ENCODE results near the gene AJAP1. TPM values are rescaled to one million over a fixed set of nuclear protein-coding genes. Genes with fewer than 3 reads are reported as not detected.

The AJAP1 gene
- total RNA-seq, 1 experiment from 2014 or later, result not detected

DNA sequence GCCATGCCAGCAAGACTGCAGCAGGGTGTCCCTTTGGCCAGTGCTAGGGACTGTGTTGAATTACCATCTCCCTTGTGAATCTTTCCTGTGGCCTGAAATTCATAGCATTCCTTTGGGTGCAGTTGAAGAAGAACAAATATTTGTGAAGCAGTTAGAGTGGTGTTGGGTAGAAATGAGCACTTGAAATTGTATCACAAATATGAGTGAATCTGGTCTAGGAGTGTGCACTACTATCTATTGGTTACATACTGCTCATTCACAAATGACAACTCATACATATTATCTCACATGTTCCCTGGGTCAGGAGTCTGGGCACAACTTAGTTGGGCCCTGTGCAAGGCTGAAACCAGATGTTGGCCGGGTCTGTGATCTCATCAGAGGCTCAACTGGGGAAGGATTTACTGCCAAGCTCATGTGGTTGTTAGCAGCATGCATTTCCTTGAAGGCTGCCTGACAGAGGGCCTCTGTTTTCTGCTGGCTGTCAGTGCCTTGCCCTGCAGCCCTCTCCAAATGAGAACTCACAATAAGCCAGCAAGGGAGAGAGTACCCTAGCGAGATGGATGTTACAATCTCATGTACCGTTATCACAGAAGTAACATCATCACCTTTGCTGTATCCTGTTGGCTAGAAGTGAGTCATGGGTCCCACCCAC is 23.8 kb downstream of the AJAP1 start (continued):
- TF ChIP-seq CEBPB (IDR thresholded peaks at IDR 0.05; ENCODE audit: low read depth) (no peak), CBX3 (IDR thresholded peaks at IDR 0.05; ENCODE audit: low read depth) (no peak), EZH2phosphoT487 (IDR thresholded peaks at IDR 0.05; ENCODE audit: borderline replicate concordance) (no peak)
- TF ChIP-seq, protein P1, sequence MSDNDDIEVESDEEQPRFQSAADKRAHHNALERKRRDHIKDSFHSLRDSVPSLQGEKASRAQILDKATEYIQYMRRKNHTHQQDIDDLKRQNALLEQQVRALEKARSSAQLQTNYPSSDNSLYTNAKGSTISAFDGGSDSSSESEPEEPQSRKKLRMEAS (IDR thresholded peaks at IDR 0.05), result no peak

DNA sequence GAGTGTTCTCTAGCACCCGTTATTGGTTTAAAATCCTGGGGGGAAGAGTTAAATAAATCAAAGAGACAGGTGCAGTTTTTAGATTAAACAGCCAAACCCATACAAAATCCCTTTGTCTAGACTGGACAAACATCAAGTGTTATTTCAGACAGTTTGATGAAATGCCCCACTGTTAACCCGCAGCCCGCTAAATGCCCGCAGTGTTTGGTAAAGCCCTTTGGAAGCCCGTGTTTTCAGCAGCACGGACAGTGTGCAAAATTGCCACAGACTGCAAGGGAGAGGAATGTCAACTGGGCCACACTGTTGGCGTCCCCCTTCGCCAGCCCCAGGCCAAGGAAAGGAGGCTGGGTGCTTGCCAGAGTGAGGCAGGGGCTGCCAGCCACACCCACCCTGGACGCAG is 26.6 kb downstream of the AJAP1 start:
- Histone ChIP-seq H3K27ac (ENCODE audit: low read depth, low read length) (no peak overlapping the region), H2AFZ (ENCODE audit: low read depth, low read length, poor library complexity, severe bottlenecking) (no peak overlapping the region), H3K36me3 (ENCODE audit: control insufficient read depth in 1 of 2, insufficient read depth in 2 of 2, low read length in 2 of 2) (no peaks in the 10 kb centered on the region), H4K20me1 (ENCODE audit: insufficient read depth) (no peaks in the 10 kb centered on the region), H3K4me1 (ENCODE audit: control insufficient read depth in 1 of 2, insufficient read depth in 2 of 2, low read length in 2 of 2) (no peaks in the 10 kb centered on the region; a peak in 1 of 4 replicates), H3K79me2 (ENCODE audit: insufficient read depth, low read length) (no peaks in the 10 kb centered on the region), H3K9ac (ENCODE audit: low read length) (no peak overlapping the region), H3K27me3 (ENCODE audit: insufficient read depth, low read length) (no peaks in the 10 kb centered on the region), H3K4me3 (replicated peaks in 1 of 2; ENCODE audit: low read depth in 1 of 2, low read length in 2 of 2) (no peak overlapping the region), H3K4me2 (ENCODE audit: low read length) (no peak overlapping the region), H3K9me3 (ENCODE audit: control insufficient read depth in 1 of 2, insufficient read depth in 1 of 2, low read depth in 1 of 2, low read length in 2 of 2) (peaks cover 3 to 4% of the 10 kb centered on the region in 2 experiments; a peak in 1 of 4 replicates), H3K9me2 (ENCODE audit: insufficient read depth) (no peaks in the 10 kb centered on the region)
- ChIA-PET POLR2A (no interaction called here), CTCF (no interaction called here), RAD21 (ENCODE audit: low non-redundant PET in 1 of 2, low total read pairs in 2 of 2, uncharacterized antibody in 2 of 2, unreplicated experiment in 2 of 2) (no interaction called here)
- no TSS peak for BruUV-seq (replicated peaks)
- TF ChIP-seq CBX3 (IDR thresholded peaks at IDR 0.05; ENCODE audit: low read depth), result no peak
- TF ChIP-seq, protein P1 (IDR thresholded peaks at IDR 0.05), result no peak
- DNase-seq (ENCODE audit: low read depth, low spot score) (no peak), ATAC-seq (no peak)
- intact Hi-C loops (cut with micrococcal nuclease), result no loop called here

DNA sequence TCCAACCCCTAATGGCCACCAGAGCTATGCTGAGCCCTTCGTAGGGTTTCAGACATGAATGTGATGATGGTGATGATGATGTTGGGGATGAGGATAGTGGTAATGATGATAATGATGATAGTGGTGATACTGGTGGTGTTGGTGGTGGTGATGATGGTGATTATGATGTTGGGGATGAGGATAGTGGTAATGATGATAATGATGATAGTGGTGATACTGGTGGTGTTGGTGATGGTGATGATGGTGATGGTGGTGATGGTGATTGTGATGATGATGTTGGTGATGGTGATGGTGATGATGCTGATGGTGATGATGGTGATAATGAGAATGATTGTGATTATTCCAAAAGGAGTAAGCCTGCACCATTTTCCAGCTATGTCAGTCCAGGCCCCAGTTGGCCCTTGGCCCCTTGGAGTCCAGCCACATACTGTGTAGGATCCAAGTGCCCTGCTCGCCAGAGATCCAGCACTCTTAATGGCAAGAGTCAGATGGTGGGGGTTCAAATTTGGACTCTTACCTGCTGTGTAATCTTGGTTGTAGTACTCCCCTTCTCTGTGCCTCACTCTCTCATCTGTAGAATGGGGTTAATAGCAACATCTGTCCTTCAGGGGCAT is 28.3 kb downstream of the AJAP1 start:
- intact Hi-C loops (cut with micrococcal nuclease), result no loop called here

More for the DNA sequence above, 28.3 kb downstream of the AJAP1 start:
- Histone ChIP-seq H3K36me3 (ENCODE audit: control insufficient read depth in 1 of 2, insufficient read depth in 2 of 2, low read length in 2 of 2) (no peaks in the 10 kb centered on the region), H4K20me1 (ENCODE audit: insufficient read depth) (no peaks in the 10 kb centered on the region), H2AFZ (ENCODE audit: low read depth, low read length, poor library complexity, severe bottlenecking) (no peak overlapping the region), H3K4me1 (ENCODE audit: control insufficient read depth in 1 of 2, insufficient read depth in 2 of 2, low read length in 2 of 2) (no peaks in the 10 kb centered on the region; a peak in 1 of 4 replicates), H3K79me2 (ENCODE audit: insufficient read depth, low read length) (no peaks in the 10 kb centered on the region), H3K9me2 (ENCODE audit: insufficient read depth) (no peaks in the 10 kb centered on the region), H3K9ac (ENCODE audit: low read length) (no peak overlapping the region), H3K4me2 (ENCODE audit: low read length) (no peak overlapping the region), H3K4me3 (replicated peaks in 1 of 2; ENCODE audit: low read depth in 1 of 2, low read length in 2 of 2) (no peak overlapping the region), H3K9me3 (ENCODE audit: control insufficient read depth in 1 of 2, insufficient read depth in 1 of 2, low read depth in 1 of 2, low read length in 2 of 2) (peaks cover 3 to 4% of the 10 kb centered on the region in 2 experiments; a peak in 1 of 4 replicates), H3K27ac (ENCODE audit: low read depth, low read length) (no peak overlapping the region), H3K27me3 (ENCODE audit: insufficient read depth, low read length) (no peaks in the 10 kb centered on the region)
- no peak for ATAC-seq
- TF ChIP-seq CBX3 (IDR thresholded peaks at IDR 0.05; ENCODE audit: low read depth), result no peak
- no peak for TF ChIP-seq SRF (IDR thresholded peaks at IDR 0.05; ENCODE audit: low read depth)
- no peak for TF ChIP-seq TCF7L2 (IDR thresholded peaks at IDR 0.05; ENCODE audit: borderline replicate concordance, extremely low read depth, insufficient read depth, insufficient read length)
- no peak for TF ChIP-seq YY1 (IDR thresholded peaks at IDR 0.05; ENCODE audit: extremely low read depth, insufficient replicate concordance, low read depth, low read length)
- TF ChIP-seq, protein P2, sequence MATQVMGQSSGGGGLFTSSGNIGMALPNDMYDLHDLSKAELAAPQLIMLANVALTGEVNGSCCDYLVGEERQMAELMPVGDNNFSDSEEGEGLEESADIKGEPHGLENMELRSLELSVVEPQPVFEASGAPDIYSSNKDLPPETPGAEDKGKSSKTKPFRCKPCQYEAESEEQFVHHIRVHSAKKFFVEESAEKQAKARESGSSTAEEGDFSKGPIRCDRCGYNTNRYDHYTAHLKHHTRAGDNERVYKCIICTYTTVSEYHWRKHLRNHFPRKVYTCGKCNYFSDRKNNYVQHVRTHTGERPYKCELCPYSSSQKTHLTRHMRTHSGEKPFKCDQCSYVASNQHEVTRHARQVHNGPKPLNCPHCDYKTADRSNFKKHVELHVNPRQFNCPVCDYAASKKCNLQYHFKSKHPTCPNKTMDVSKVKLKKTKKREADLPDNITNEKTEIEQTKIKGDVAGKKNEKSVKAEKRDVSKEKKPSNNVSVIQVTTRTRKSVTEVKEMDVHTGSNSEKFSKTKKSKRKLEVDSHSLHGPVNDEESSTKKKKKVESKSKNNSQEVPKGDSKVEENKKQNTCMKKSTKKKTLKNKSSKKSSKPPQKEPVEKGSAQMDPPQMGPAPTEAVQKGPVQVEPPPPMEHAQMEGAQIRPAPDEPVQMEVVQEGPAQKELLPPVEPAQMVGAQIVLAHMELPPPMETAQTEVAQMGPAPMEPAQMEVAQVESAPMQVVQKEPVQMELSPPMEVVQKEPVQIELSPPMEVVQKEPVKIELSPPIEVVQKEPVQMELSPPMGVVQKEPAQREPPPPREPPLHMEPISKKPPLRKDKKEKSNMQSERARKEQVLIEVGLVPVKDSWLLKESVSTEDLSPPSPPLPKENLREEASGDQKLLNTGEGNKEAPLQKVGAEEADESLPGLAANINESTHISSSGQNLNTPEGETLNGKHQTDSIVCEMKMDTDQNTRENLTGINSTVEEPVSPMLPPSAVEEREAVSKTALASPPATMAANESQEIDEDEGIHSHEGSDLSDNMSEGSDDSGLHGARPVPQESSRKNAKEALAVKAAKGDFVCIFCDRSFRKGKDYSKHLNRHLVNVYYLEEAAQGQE (IDR thresholded peaks at IDR 0.05; ENCODE audit: low read depth), result no peak
- TF ChIP-seq SIN3A (IDR thresholded peaks at IDR 0.05; ENCODE audit: low read depth), result no peak
- no peak for TF ChIP-seq RAD21 (IDR thresholded peaks at IDR 0.05; ENCODE audit: low read depth)
- no peak for DNase-seq (ENCODE audit: low read depth, low spot score)
- BruUV-seq (replicated peaks), result no TSS peak
- ChIA-PET POLR2A (no interaction called here), RAD21 (ENCODE audit: low non-redundant PET in 1 of 2, low total read pairs in 2 of 2, uncharacterized antibody in 2 of 2, unreplicated experiment in 2 of 2) (no interaction called here), CTCF (no interaction called here)

Measured in HCT116 (cell line).